Fibroblast of the aortic adventitia (primary cell): ENCODE measurements around the gene PRDM11. TPM values are rescaled to one million over a fixed set of nuclear protein-coding genes. Genes with fewer than 3 reads are reported as not detected.

Source experiments
- DNase-seq: peaks from one replicate; pipeline ENCODE4 v3.0.0-alpha.2; 2010; ENCODE audit warnings: low read depth
- H3K4me3 ChIP-seq: 2 replicates; pipeline ENCODE4 v1.5.1; 2011; ENCODE audit warnings: low read depth, mild to moderate bottlenecking, control low read depth, low read length, moderate library complexity
- CTCF ChIP-seq: IDR thresholded peaks from 2 replicates; pipeline ENCODE4 v1.5.1; 2011; ENCODE audit warnings: mild to moderate bottlenecking, low read length, control low read depth, inconsistent platforms; ENCODE audit not compliant: insufficient read depth
- total RNA-seq: library from RNA; depleted of rRNA; stranded (reverse); fragments of >200 nt; gene quantifications from 2 replicates; pipeline ENCODE4 v1.2.3, GENCODE V29; 2012; ENCODE audit warnings: low replicate concordance

Gene PRDM11
- total RNA-seq, 1 donor, result 5.3 TPM

DNA sequence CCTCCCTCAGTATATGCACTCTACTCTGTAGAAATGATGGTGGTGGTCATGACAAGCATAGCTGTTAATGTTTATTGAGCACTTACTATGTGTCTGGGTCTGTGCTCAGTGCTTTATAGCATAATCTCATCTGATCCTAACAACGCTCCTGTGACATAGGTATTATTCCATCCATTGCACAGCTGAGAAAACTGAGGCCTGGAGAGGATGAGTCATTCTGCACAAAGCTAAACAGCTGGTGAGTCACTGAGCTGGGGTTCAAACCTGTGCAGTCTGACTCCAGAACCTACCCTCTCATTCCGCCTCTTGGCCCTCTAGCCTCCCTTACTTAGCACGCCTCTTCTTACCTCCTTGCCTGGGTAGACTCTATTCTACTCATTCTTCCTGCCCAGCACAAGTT, 41.7 kb downstream of the PRDM11 start:
- DNase-seq, result no peak
- no peak for TF ChIP-seq CTCF
- H3K4me3 ChIP-seq, result no peak overlapping the region

- no peak overlapping the region for H3K4me3 ChIP-seq
- DNase-seq, result no peak
- no peak for TF ChIP-seq CTCF
Measured at GRCh38 chr11:45189230-45189629, 42.8 kb downstream of the PRDM11 start.

DNA sequence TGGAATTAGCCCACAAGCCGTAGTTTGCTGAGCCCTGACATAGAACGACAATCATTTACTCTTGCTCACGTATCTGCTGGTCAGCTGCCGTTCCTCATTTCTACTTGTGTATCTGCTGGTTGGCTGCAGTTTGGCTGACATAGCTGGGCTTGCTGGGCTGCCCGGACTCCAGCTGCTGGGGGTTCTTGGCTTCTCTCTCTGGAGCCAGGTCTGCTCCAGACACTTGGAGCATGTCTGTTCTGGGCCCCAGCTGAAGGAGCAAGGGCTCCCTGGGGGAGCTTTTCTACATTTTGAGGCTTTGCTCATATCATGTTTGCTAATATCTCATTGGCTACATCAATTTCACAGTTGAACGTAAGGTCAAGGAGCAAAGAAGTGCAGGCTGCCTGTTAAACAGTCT, 47.3 kb downstream of the PRDM11 start:
- DNase-seq, result no peak
- no peak overlapping the region for H3K4me3 ChIP-seq
- TF ChIP-seq CTCF, result no peak

DNA sequence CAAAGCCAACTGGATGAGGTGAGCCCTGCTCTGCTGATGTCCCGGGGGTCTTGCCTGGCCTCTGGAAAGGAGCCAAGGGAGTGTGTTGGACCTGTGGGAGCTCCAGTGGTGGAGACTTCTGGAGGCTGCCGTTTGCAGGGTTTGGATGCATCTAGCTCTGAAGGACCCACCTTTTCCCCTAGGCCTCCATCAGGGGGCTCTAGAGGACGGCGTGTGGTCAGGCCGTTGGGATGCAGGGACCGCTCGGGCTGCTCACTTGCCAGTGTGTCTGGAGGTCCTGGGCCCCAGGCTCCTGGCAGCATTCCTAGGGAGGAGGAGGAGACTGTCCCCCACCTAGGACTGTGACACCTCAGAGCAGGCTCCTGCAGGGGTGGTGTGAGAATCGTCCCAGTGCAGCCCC, 58.3 kb downstream of the PRDM11 start:
- DNase-seq, result no peak
- no peak overlapping the region for H3K4me3 ChIP-seq
- TF ChIP-seq CTCF, result no peak

- no peak overlapping the region for H3K4me3 ChIP-seq
- DNase-seq, result no peak
- TF ChIP-seq CTCF, result no peak
Measured at GRCh38 chr11:45205978-45206377, 59.5 kb downstream of the PRDM11 start.

- no peak for TF ChIP-seq CTCF
- no peak for DNase-seq
- no peak overlapping the region for H3K4me3 ChIP-seq
Measured at GRCh38 chr11:45208135-45208534, 61.7 kb downstream of the PRDM11 start.
